Measurements from ENCODE around the gene OR5A1. TPM values are rescaled to one million over a fixed set of nuclear protein-coding genes. Genes with fewer than 3 reads are reported as not detected.

Gene OR5A1
- total RNA-seq: not detected in 2 replicates

GRCh38 chr11:59436169-59436568 lies at the start of gene OR5A1:
Gene OR5A1 (plus strand): TSS chr11:59436469. CDS start chr11:59443169, 6,700 bp downstream.

DNA sequence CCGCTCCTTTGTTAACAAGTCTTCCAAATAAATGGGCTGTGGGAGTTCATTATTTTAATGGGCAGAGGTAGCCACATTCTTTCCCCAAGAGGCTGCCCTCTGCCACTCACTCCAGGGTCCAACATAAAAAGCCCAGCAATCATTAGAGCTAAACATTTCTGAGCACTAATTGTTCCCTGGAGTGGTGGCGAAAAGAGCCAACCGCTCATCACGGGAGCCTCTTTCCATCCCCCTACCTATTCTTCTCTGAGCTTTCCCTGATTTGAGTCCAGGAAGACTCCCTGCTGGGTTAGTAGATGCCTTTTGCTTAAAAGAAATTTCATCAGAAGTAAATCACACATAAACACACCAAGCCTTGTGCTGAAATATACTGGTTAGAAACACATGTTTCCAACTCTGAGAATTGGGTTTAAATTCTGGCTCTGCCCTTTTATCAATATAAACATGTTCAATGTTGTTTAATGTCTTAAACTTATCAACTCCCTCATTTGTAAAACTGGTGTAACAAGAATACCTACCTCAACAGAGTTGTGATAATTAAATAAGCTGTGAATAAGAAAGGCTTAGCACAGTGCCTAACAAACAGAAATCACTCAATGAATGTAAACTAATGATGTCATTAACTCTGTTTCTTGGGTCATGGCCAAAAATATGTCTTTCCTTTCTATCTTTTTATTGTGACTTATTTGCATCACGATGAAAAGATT lies 9.8 kb upstream of the OR5A1 start, which contains the start of gene OR5A2:
TSS of gene OR5A2 (minus strand) at position 53 of the 707 bp plus-strand sequence. CDS start 3,460 bp downstream, outside the sequence.

DNA sequence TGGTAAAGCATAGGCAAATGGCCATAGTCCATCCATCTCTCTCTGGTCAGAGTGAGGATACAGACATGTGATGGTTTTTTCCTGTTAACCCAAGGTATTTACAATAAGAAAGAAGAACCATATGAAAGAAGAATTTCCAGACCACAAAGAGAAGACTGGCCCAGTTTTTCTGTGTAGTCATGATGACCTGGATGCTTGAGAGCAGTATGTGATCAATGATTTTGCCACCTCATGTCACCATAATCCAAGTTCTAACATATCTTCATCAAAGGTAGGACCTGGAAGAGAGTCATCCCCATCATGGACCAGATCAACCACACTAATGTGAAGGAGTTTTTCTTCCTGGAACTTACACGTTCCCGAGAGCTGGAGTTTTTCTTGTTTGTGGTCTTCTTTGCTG lies 20.4 kb downstream of the OR5A1 start, which contains the start of gene OR4D6:
TSS of gene OR4D6 (plus strand) at position 301 of the 400 bp plus-strand sequence. CDS start at position 301, 0 bp downstream.

DNA sequence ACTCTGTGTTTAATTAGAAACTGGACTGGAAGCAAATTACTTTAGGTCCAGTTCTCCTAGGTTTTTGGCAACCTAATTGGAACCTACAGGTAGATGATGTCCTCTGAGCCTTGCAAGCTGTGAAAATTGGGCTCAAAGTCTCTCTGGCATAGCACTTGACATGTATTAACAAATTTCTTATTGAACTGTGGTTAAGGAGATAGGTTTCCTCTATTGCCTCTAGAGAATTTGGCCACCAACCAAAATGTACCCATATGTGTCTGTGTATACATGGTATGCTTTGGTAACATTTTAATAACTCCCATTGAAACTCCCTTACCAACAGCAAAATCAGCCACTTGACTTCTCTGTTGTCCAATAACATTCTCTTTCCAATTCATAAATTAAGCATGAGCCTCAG lies 36.7 kb downstream of the OR5A1 start, which contains the start of gene OR4D10:
TSS of gene OR4D10 (plus strand) at position 301 of the 400 bp plus-strand sequence. CDS start 4,115 bp downstream, outside the sequence.

Other genes starting within 250 kb of the OR5A1 start
- not detected in 2 replicates for gene MPEG1, start 223.5 kb upstream of the OR5A1 start, total RNA-seq
- not detected in 2 replicates for gene OR5AN1, start 77.6 kb upstream of the OR5A1 start, total RNA-seq
- gene OR5A2, start 10.1 kb upstream of the OR5A1 start, total RNA-seq: not detected in 2 replicates
- gene OR4D6, start 20.5 kb downstream of the OR5A1 start, total RNA-seq: not detected in 2 replicates
- not detected in 2 replicates for gene OR4D10, start 36.8 kb downstream of the OR5A1 start, total RNA-seq
- not detected in 2 replicates for gene OR4D11, start 67.1 kb downstream of the OR5A1 start, total RNA-seq
- not detected in 2 replicates for gene OR4D9, start 75.1 kb downstream of the OR5A1 start, total RNA-seq
- gene OSBP, start 179.3 kb downstream of the OR5A1 start, total RNA-seq: 24.1 and 34.4 TPM in 2 replicates
- gene PATL1, start 232.6 kb downstream of the OR5A1 start, total RNA-seq: 3.7 and 6.2 TPM in 2 replicates